ENCODE data around the gene MRPL22. TPM values are rescaled to one million over a fixed set of nuclear protein-coding genes. Genes with fewer than 3 reads are reported as not detected.

MRPL22 gene
- total and polyA plus RNA-seq, 2 of the 13 experiments (the other 11 are each of a cell fraction or from before 2014, with no cell fraction given), result 66.8 to 84.8 TPM

DNA sequence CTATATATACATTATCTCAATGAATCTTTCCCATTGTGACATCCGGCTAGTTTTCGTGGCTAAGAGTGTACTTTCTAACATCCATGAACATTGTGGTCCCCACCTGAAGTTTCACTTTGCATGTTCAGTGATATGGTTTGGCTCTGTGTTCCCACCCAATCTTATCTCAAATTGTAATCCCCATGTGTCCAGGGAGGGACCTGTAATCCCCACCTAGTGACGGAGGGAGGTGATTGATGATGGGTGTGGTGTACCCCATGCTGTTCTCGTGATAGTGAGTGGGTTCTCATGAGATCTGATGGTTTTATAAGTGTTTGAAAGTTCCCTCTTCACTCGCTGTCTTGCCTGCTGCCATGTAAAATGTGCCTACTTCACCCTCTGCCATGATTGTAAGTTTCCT lies 28.1 kb downstream of the MRPL22 start:
- WGBS (ENCODE audit: low lambda C conversion rate), result 96% methylated on average over 5 of the region's 5 CpGs
- DNase-seq (ENCODE audit: low spot score), result no peak

GRCh38 chr5:154970759-154971158 lies 29.9 kb downstream of the MRPL22 start:
- Histone ChIP-seq H3K4me3 (replicated peaks in 1 of 3; ENCODE audit: insufficient read depth in 1 of 3, low read depth in 2 of 3, low read length in 3 of 3) (no peak overlapping the region), H3K27me3 (ENCODE audit: control insufficient read depth in 1 of 2, insufficient read depth in 2 of 2, low read length in 2 of 2) (no peaks in the 10 kb centered on the region), H3K4me1 (ENCODE audit: insufficient read depth, low read length) (peaks cover 19% of the 10 kb centered on the region), H3K9ac (ENCODE audit: insufficient read depth, low read depth, low read length) (no peak overlapping the region), H3K4me2 (ENCODE audit: low read depth, low read length) (no peak overlapping the region), H3K79me2 (ENCODE audit: insufficient read depth, low read length) (no peaks in the 10 kb centered on the region), H4K20me1 (ENCODE audit: insufficient read depth, low read length) (no peaks in the 10 kb centered on the region), H3K36me3 (replicated peaks in 1 of 2; ENCODE audit: control insufficient read depth in 1 of 2, insufficient read depth in 2 of 2, low read length in 2 of 2) (peaks cover 0 to 18% of the 10 kb centered on the region in 2 experiments; a peak in 4 of 5 replicates), H3K27ac (ENCODE audit: extremely low read length, insufficient read depth, low read length) (peak overlapping the region; percentile 23), H3K9me3 (ENCODE audit: low read length) (no peaks in the 10 kb centered on the region), H2AFZ (ENCODE audit: low read length) (no peak overlapping the region)
- in situ Hi-C loops (cut with HindIII; ENCODE audit: extremely low pct_ligation_motif_present, low pct_unique_long_range_greater_than_20kb), result loop anchor here (10.0 kb wide), 1 partner anchor 54 kb away; no protein-coding TSS in a partner anchor
- FAIRE-seq (peak; percentile 82), ATAC-seq (peak; percentile 99), DNase-seq (ENCODE audit: low spot score) (peak; percentile 81)
- BruUV-seq (replicated peaks), result no TSS peak
- ChIA-PET CTCF (ENCODE audit: low intra/inter-chr PET ratio, low total read pairs) (interaction anchor here (1.0 kb wide), 1 partner anchor 57 kb away, joined by 4 read pairs; no protein-coding TSS in a partner anchor), POLR2A (no interaction called here)
- intact Hi-C loops (cut with micrococcal nuclease; ENCODE audit: unreplicated experiment), result no loop called here
- TF ChIP-seq RXRB (CRISPR knock-in tag; IDR thresholded peaks at IDR 0.05; ENCODE audit: borderline replicate concordance) (peak; percentile 27; the same call in 1 of the 2 replicates), POGZ (CRISPR knock-in tag; IDR thresholded peaks at IDR 0.05) (peak; percentile 66), MEIS2 (CRISPR knock-in tag; IDR thresholded peaks at IDR 0.05) (peak; percentile 29; the same call in 1 of the 2 replicates), HNF4G (IDR thresholded peaks at IDR 0.05; ENCODE audit: borderline replicate concordance, low read depth, low read length) (peak; percentile 45; the same call in 1 of the 2 replicates), HNF4G (CRISPR knock-in tag; IDR thresholded peaks at IDR 0.05; ENCODE audit: borderline replicate concordance, low read depth) (no peak), FOXA3 (CRISPR knock-in tag; IDR thresholded peaks at IDR 0.05) (peak; percentile 76), ZNF644 (CRISPR knock-in tag; IDR thresholded peaks at IDR 0.05; ENCODE audit: low read depth) (peak; percentile 81; the same call in 1 of the 2 replicates), ZNF205 (CRISPR knock-in tag; IDR thresholded peaks at IDR 0.05) (0 out of 2 replicates have a peak, but pooled peaks have one; percentile 48), ZNF333 (CRISPR knock-in tag; IDR thresholded peaks at IDR 0.05; ENCODE audit: borderline replicate concordance) (peak; percentile 69; the same call in 1 of the 2 replicates), FOXJ3 (CRISPR knock-in tag; IDR thresholded peaks at IDR 0.05; ENCODE audit: borderline replicate concordance) (peak; percentile 48; the same call in 1 of the 2 replicates), GATAD2A (CRISPR knock-in tag; IDR thresholded peaks at IDR 0.05) (0 out of 2 replicates have a peak, but pooled peaks have one; percentile 32), TBP (CRISPR knock-in tag; IDR thresholded peaks at IDR 0.05) (no peak)
- TF ChIP-seq, protein P1, sequence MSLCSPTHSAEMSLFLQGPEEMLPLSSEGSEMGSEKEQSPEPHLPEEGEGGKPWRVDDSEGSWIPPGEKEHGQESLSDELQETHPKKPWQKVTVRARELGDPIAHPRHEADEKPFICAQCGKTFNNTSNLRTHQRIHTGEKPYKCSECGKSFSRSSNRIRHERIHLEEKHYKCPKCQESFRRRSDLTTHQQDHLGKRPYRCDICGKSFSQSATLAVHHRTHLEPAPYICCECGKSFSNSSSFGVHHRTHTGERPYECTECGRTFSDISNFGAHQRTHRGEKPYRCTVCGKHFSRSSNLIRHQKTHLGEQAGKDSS (CRISPR knock-in tag; IDR thresholded peaks at IDR 0.05; ENCODE audit: borderline replicate concordance, low read depth), result peak; percentile 57; the same call in 1 of the 2 replicates
- TF ChIP-seq, protein P2, sequence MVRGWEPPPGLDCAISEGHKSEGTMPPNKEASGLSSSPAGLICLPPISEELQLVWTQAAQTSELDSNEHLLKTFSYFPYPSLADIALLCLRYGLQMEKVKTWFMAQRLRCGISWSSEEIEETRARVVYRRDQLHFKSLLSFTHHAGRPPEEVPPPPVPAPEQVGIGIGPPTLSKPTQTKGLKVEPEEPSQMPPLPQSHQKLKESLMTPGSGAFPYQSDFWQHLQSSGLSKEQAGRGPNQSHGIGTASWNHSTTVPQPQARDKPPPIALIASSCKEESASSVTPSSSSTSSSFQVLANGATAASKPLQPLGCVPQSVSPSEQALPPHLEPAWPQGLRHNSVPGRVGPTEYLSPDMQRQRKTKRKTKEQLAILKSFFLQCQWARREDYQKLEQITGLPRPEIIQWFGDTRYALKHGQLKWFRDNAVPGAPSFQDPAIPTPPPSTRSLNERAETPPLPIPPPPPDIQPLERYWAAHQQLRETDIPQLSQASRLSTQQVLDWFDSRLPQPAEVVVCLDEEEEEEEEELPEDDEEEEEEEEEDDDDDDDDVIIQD (CRISPR knock-in tag; IDR thresholded peaks at IDR 0.05; ENCODE audit: low read depth), result peak; percentile 58; the same call in 1 of the 2 replicates

More for the DNA sequence above, 28.1 kb downstream of the MRPL22 start:
- ATAC-seq (no peak), FAIRE-seq (no peak)
- Histone ChIP-seq H4K20me1 (ENCODE audit: insufficient read depth, low read length) (no peaks in the 10 kb centered on the region), H3K27me3 (ENCODE audit: control insufficient read depth in 1 of 2, insufficient read depth in 2 of 2, low read length in 2 of 2) (no peaks in the 10 kb centered on the region), H3K36me3 (replicated peaks in 1 of 2; ENCODE audit: control insufficient read depth in 1 of 2, insufficient read depth in 2 of 2, low read length in 2 of 2) (peaks cover 0 to 21% of the 10 kb centered on the region in 2 experiments; a peak in 4 of 5 replicates), H3K79me2 (ENCODE audit: insufficient read depth, low read length) (no peaks in the 10 kb centered on the region), H2AFZ (ENCODE audit: low read length) (no peak overlapping the region), H3K4me3 (replicated peaks in 1 of 3; ENCODE audit: insufficient read depth in 1 of 3, low read depth in 2 of 3, low read length in 3 of 3) (no peak overlapping the region), H3K9ac (ENCODE audit: insufficient read depth, low read depth, low read length) (no peak overlapping the region), H3K4me2 (ENCODE audit: low read depth, low read length) (no peak overlapping the region), H3K4me1 (ENCODE audit: insufficient read depth, low read length) (peaks cover 19% of the 10 kb centered on the region), H3K9me3 (ENCODE audit: low read length) (no peaks in the 10 kb centered on the region), H3K27ac (ENCODE audit: extremely low read length, insufficient read depth, low read length) (no peak overlapping the region)
- intact Hi-C loops (cut with micrococcal nuclease; ENCODE audit: unreplicated experiment), result no loop called here
- ChIA-PET POLR2A (no interaction called here), CTCF (ENCODE audit: low intra/inter-chr PET ratio, low total read pairs) (no interaction called here)
- BruUV-seq (replicated peaks), result no TSS peak
- TF ChIP-seq ZFX (CRISPR knock-in tag; IDR thresholded peaks at IDR 0.05; ENCODE audit: low read depth), result no peak
- TF ChIP-seq NFIC (IDR thresholded peaks at IDR 0.05; ENCODE audit: low read length), result no peak
- TF ChIP-seq ETV6 (CRISPR knock-in tag; conservative IDR thresholded peaks at IDR 0.05), result no peak
- in situ Hi-C loops (cut with HindIII; ENCODE audit: extremely low pct_ligation_motif_present, low pct_unique_long_range_greater_than_20kb), result no loop called here
